ENCODE measurements around the gene KCNK16. TPM values are rescaled to one million over a fixed set of nuclear protein-coding genes. Genes with fewer than 3 reads are reported as not detected.

Gene KCNK16
- not detected for polyA plus RNA-seq (ENCODE audit: insufficient read length in 4 of 4)

DNA sequence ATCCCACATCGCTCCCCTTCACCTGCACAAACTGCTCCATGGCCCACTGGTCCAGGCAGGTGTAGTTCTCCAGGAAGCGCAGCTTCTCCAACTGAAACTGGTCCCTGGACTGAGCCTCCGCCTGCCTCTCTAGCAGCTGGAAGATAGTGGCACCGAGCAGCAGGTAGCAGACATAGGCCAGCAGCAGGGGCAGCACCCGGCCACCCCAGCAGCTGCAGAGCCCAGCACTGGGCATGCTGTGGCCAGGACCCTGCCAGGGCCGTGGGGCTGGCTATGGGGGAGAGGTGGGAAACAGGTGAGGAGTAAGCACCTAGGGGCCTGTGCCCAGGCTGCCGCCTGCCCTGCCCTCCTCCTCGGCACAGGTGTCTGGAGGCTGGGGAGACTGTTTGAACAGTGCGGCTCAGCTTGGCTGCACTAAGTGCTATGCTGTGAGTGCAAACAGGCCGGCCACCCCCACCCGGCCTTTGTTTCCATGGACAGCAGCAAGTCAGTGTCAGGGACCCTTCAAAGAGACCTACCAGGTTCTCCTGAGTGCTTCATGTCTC, at the start of gene KCNK16:
Gene KCNK16, minus strand, starts transcription at position 397 of the 545 bp plus-strand sequence. Its CDS starts 162 bp downstream, at position 235.
- no peak for DNase-seq (ENCODE audit: low read depth in 4 of 4, low spot score in 3 of 4)

DNA sequence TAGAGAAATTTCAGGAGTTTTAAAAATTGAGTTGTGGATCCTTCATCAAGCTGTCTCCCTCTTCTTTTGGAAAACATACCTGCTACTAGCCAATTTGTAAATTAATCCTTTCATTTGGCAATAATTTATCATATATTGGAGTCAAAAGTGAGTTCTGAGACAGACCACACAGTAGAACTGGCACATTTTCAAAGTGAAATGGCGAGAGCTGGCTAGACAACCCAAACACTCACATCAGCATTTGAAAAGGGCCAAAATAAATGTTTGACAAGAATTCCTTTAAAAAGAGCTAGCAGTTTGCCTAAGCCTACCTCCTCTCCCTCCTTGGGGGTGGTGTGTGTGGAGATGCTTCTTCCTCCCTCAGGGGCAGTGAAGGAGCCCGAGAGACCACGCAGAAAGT, 47.9 kb upstream of the KCNK16 start:
- no peak for DNase-seq (ENCODE audit: low read depth in 4 of 4, low spot score in 3 of 4)

DNA sequence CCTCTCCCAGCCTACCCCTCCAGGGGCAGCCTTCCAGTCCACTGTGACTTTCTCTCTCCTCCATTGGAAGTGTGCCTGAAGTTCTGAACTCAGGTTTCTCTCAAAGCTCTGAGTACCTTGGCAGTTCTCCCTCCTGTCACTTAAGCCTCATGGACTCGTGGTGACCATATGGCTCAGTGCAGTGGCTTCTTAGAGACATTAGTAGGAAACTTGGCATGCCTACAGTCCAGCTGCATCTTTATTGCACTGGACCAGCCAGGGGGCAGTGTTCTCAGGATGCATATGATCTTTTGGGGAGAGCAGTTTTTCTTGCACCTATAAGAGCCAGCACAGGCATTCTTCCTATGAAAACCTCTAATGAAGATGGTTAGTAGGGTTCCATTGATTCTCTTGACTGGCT, 47.5 kb upstream of the KCNK16 start:
- no peak for DNase-seq (ENCODE audit: low read depth in 4 of 4, low spot score in 3 of 4)

- DNase-seq (ENCODE audit: low read depth in 4 of 4, low spot score in 3 of 4): no peak
Measured at GRCh38 chr6:39367700-39368099, 45.2 kb upstream of the KCNK16 start.

GRCh38 chr6:39366931-39367618, 44.6 kb upstream of the KCNK16 start:
- DNase-seq (ENCODE audit: low read depth in 4 of 4, low spot score in 3 of 4): no peak

GRCh38 chr6:39365281-39366074, 43.0 kb upstream of the KCNK16 start:
- no peak for DNase-seq (ENCODE audit: low read depth in 4 of 4, low spot score in 3 of 4)

DNA sequence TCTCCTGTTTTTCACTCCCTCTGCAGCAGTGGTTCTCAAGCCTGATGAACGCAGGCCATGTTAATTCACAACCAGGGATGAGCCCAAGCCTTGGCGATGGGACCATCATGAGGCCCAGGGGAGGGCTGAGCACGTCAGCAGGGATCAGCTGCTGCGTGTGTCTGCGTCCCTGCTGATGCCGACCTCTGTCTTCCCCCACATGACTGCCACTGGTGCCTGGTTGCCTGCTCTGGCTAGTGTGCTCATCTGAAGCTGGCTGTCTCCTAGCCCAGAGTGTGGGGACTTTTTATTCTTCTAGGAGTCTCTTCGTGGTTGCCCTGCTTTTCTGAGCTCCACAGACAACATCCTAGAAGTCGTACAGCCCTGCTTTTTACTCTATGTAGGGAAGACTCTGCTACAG, 40.8 kb upstream of the KCNK16 start:
- DNase-seq (ENCODE audit: low read depth in 4 of 4, low spot score in 3 of 4): no peak

DNA sequence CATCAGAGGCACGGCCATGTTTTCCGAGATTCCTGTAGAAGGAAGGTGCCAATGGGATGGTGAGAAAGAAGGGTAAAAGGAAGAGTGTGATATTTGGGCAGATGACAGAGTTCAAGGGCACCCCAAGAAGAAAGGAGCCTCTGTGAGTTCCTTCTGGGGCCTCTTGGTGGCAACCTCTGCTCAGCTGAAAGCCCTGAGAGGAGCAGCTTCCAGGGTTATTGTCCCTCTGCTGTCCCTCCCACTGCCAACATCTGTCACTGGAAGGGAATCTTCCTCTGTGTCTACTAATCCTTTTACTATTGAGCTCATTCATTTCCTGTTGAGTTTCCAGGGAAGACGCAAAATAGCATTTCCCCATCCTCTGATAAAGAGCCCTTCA, 40.0 kb upstream of the KCNK16 start:
- DNase-seq (ENCODE audit: low read depth in 4 of 4, low spot score in 3 of 4): no peak

GRCh38 chr6:39361657-39362486, 39.4 kb upstream of the KCNK16 start:
- peak in 3 of 4 donors; percentile 56 to 70 (median 63) for DNase-seq (ENCODE audit: low read depth in 4 of 4, low spot score in 3 of 4)

DNA sequence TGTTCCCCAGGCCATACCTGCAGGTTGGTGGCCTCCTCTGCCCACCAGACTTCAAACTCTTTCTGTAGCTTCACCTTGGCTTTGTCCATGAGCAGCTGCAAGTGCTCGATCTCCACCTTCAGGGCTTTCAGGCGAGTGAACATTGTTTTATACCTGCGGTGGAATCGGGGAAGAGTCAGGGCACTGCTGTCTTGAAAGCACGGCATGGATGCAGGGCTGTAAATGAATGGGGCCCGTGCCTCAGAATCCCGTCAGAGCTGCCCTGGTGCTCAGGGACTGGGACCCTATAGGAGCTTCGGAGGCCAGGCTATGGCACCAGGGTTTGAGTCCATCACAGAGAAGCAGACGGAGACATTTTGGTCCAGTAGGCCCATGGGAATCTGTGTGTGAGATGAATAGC, 37.9 kb upstream of the KCNK16 start:
- no peak for DNase-seq (ENCODE audit: low read depth in 4 of 4, low spot score in 3 of 4)

GRCh38 chr6:39357998-39358686, 35.6 kb upstream of the KCNK16 start:
- peak in 2 of 4 donors; percentile 60 to 68 for DNase-seq (ENCODE audit: low read depth in 4 of 4, low spot score in 3 of 4)

GRCh38 chr6:39353698-39354315, 31.3 kb upstream of the KCNK16 start:
- DNase-seq (ENCODE audit: low read depth in 4 of 4, low spot score in 3 of 4): no peak

DNA sequence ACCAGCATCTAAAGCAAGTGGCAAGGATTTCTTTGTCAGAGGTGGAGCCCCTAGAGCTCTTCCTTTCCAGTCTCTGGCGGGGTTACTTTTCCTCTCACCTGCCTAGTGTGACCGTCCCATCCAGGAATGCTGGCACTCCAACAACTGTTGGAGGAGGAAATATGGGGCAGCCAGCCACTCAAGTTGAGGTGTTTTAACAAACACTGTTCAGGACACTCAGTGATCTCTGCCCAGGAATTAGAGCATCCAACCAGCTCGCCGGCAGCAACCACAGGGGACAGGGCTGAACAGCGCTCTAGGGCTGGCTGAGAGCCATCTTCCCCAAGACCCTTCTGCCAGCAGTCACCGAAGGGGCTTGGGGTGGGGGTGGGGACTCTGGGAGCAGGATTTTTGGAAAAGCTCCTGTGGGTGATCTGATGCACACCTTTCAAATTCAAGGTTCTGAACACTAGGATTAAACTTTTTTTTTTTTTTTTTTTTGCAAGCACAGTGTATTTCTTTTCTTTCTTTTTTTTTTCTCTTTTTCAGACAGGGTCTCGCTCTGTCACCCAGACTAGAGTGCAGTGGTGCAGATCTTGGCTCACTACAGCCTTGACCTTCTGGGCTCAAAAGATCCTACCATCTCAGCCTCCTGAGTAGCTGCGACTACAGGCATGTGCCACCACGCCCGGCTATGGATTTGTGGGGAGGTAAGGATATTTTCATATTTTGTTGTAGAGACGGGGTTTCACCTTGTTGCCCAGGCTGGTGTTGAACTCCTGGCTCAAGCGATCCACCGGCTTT, 28.4 kb upstream of the KCNK16 start:
- DNase-seq (ENCODE audit: low read depth in 4 of 4, low spot score in 3 of 4): no peak

GRCh38 chr6:39348740-39349139, 26.2 kb upstream of the KCNK16 start:
- no peak for DNase-seq (ENCODE audit: low read depth in 4 of 4, low spot score in 3 of 4)

- peak in 2 of 4 donors; percentile 50 to 61 for DNase-seq (ENCODE audit: low read depth in 4 of 4, low spot score in 3 of 4)
Measured at GRCh38 chr6:39347906-39348585, 25.5 kb upstream of the KCNK16 start.

GRCh38 chr6:39347206-39347605, 24.7 kb upstream of the KCNK16 start:
- DNase-seq (ENCODE audit: low read depth in 4 of 4, low spot score in 3 of 4): no peak

- DNase-seq (ENCODE audit: low read depth in 4 of 4, low spot score in 3 of 4): no peak
Measured at GRCh38 chr6:39344821-39345280, 22.3 kb upstream of the KCNK16 start.

DNA sequence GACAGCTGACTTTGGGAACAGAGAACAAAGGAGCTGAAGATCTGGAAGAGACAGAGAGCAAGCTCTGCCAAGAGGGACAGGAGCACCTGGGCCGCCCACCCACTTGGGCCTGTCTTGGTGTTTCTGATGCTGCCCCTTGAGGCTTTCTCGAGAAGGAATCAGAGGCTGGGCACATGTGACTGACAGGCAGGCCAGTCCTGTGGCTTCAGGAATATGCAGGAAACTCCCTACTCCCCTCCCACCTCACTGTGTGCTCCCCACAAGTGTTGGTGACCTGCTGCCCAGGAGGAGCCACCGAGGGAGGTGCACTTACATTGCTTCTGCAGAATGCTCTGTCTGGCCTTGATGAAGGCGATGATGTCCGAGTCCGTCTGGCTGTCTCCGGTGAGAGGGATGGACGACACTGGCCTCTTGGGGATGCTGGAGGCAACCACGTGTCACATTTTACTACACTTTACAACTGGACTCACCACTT, 20.9 kb upstream of the KCNK16 start:
- DNase-seq (ENCODE audit: low read depth in 4 of 4, low spot score in 3 of 4): no peak
